ENCODE measurements around the gene CRYBG1. TPM values are rescaled to one million over a fixed set of nuclear protein-coding genes. Genes with fewer than 3 reads are reported as not detected.

CRYBG1 gene
- total and polyA plus RNA-seq, 2 of the 4 experiments (the other 2 are of a cell fraction): 0.38 to 1.1 TPM

DNA sequence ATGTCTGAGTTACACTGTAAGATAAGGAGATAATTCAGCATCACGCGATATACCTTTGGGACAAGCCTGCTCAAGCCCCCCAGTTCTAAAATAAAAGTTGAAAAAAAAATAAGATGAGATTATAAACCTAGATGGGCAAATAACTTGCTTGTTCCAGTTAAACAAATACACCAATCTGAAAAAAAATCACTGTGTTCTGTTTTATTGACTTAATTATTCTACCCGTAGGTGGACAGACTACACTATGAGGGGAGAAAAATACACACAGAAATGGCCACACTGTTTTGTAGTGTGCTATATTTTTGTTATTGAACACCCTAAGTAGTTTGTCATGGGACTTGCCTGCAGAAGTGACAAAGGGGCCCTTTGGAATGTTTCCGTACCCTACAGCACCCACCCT, 70.9 kb downstream of the CRYBG1 start:
- Histone ChIP-seq H3K4me1 (ENCODE audit: control insufficient read depth, insufficient read depth, low read length) (no peaks in the 10 kb centered on the region), H3K9ac (ENCODE audit: low read depth, low read length) (no peak overlapping the region), H3K9me1 (ENCODE audit: insufficient read depth, low read length) (no peaks in the 10 kb centered on the region), H3K4me3 (ENCODE audit: insufficient read depth, low read depth, low read length) (no peak overlapping the region), H3K56ac (ENCODE audit: extremely low read depth, insufficient read depth, low read length) (no peak overlapping the region), H3K79me1 (ENCODE audit: low read depth in 1 of 2, low read length in 2 of 2) (no peaks in the 10 kb centered on the region), H2BK15ac (ENCODE audit: low read depth, low read length) (no peak overlapping the region), H2AK9ac (replicated peaks; ENCODE audit: low read depth, low read length, poor library complexity) (no peak overlapping the region), H3K18ac (ENCODE audit: low read depth, low read length) (no peak overlapping the region), H2AFZ (replicated peaks; ENCODE audit: low read length, poor library complexity) (no peak overlapping the region), H4K5ac (ENCODE audit: low read depth, low read length) (no peak overlapping the region), H4K20me1 (ENCODE audit: insufficient read depth, low read length) (no peaks in the 10 kb centered on the region), H2BK5ac (ENCODE audit: low read depth, low read length, poor library complexity, severe bottlenecking) (no peak overlapping the region), H2AK5ac (ENCODE audit: low read depth, low read length) (no peak overlapping the region), H2BK120ac (ENCODE audit: low read depth, low read length) (no peak overlapping the region), H3K4me2 (ENCODE audit: low read depth, low read length) (no peak overlapping the region), H3K27ac (ENCODE audit: insufficient read depth, low read length) (no peak overlapping the region), H3K9me3 (ENCODE audit: control insufficient read depth, insufficient read depth, low read length) (no peaks in the 10 kb centered on the region), H3K36me3 (ENCODE audit: control insufficient read depth, insufficient read depth, low read length) (no peaks in the 10 kb centered on the region), H3K23ac (ENCODE audit: low read depth, low read length) (no peak overlapping the region), H3K27me3 (ENCODE audit: control insufficient read depth, insufficient read depth, low read length) (peaks cover 16% of the 10 kb centered on the region), H4K8ac (ENCODE audit: low read depth in 2 of 2, low read length in 2 of 2) (no peak overlapping the region), H3K4ac (ENCODE audit: low read depth, low read length) (no peak overlapping the region), H4K91ac (ENCODE audit: insufficient read depth, low read depth, low read length) (no peak overlapping the region), H3K14ac (replicated peaks; ENCODE audit: low read depth, low read length) (no peak overlapping the region), H2BK20ac (ENCODE audit: low read depth, low read length) (no peak overlapping the region)
- WGBS, 2 experiments (ENCODE audit: extremely low coverage in 2 of 2, insufficient read length in 1 of 2): 90% methylated on average over 2 of the region's 4 CpGs; no CpG with 5 or more reads in 1 of the 2 experiments
- dilution Hi-C loops (cut with HindIII; ENCODE audit: low sequenced_read_pairs, unreplicated experiment) (loop anchor here (25.0 kb wide), 1 partner anchor 131 kb away; no protein-coding TSS in a partner anchor), intact Hi-C loops (cut with micrococcal nuclease) (no loop called here), in situ Hi-C loops (cut with MboI; ENCODE audit: low sequenced_read_pairs) (no loop called here)
- ATAC-seq (ENCODE audit: low read depth): no peak
- TF ChIP-seq SMC3 (IDR thresholded peaks at IDR 0.05; ENCODE audit: low read depth, low read length) (no peak), USF2 (IDR thresholded peaks at IDR 0.05; ENCODE audit: low read depth, low read length) (no peak), MXI1 (IDR thresholded peaks at IDR 0.05; ENCODE audit: borderline replicate concordance, low read depth, low read length) (no peak), RAD21 (IDR thresholded peaks at IDR 0.05; ENCODE audit: low read length) (no peak), RFX5 (IDR thresholded peaks at IDR 0.05; ENCODE audit: low read depth, low read length) (no peak), CEBPB (IDR thresholded peaks at IDR 0.05; ENCODE audit: low read depth, low read length) (no peak), FOS (IDR thresholded peaks at IDR 0.05; ENCODE audit: low read depth, low read length) (no peak), POLR2A (IDR thresholded peaks at IDR 0.05; ENCODE audit: low read depth, low read length) (no peak), NFE2L2 (IDR thresholded peaks at IDR 0.05; ENCODE audit: low read depth, low read length) (no peak), RCOR1 (IDR thresholded peaks at IDR 0.05; ENCODE audit: insufficient replicate concordance, low read length) (no peak), MAFK (IDR thresholded peaks at IDR 0.05; ENCODE audit: low read depth, low read length) (no peak)
- TF ChIP-seq, protein P1, sequence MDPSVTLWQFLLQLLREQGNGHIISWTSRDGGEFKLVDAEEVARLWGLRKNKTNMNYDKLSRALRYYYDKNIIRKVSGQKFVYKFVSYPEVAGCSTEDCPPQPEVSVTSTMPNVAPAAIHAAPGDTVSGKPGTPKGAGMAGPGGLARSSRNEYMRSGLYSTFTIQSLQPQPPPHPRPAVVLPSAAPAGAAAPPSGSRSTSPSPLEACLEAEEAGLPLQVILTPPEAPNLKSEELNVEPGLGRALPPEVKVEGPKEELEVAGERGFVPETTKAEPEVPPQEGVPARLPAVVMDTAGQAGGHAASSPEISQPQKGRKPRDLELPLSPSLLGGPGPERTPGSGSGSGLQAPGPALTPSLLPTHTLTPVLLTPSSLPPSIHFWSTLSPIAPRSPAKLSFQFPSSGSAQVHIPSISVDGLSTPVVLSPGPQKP (IDR thresholded peaks at IDR 0.05; ENCODE audit: borderline replicate concordance, low read depth, low read length): no peak
- CTCF ChIA-PET: no interaction called here
- BruUV-seq (replicated peaks): no TSS peak
- POLR2A ChIA-PET (ENCODE audit: unreplicated experiment): no interaction called here
- no peak for DNase-seq

Data from IMR-90 (cell line).